ENCODE measurements around the gene TMEM182. TPM values are rescaled to one million over a fixed set of nuclear protein-coding genes. Genes with fewer than 3 reads are reported as not detected.

TMEM182 gene
- total RNA-seq, 1 experiment from 2014 or later: 6.5 TPM

- no peak overlapping the region for H3K27ac ChIP-seq (ENCODE audit: low read length)
- ChIA-PET POLR2A (ENCODE audit: unreplicated experiment) (no interaction called here), CTCF (interaction anchor here (1.8 kb wide), 1 partner anchor 52 kb away, joined by 23 read pairs; no protein-coding TSS in a partner anchor)
- H3K9ac ChIP-seq (ENCODE audit: low read length): no peak overlapping the region
- H3K4me3 ChIP-seq (ENCODE audit: low read length): no peak overlapping the region
- no peaks in the 10 kb centered on the region for H3K36me3 ChIP-seq (ENCODE audit: low read depth, low read length)
- no peaks in the 10 kb centered on the region for H3K4me1 ChIP-seq (ENCODE audit: insufficient read depth, low read length)
- no peak overlapping the region for H2AFZ ChIP-seq (ENCODE audit: low read length)
- no peaks in the 10 kb centered on the region for H4K20me1 ChIP-seq (ENCODE audit: low read length)
- H3K9me2 ChIP-seq (replicated peaks; ENCODE audit: low read length): no peaks in the 10 kb centered on the region
- TF ChIP-seq EZH2phosphoT487 (IDR thresholded peaks at IDR 0.05; ENCODE audit: borderline replicate concordance, low read length) (no peak), CTCF (conservative IDR thresholded peaks at IDR 0.05; ENCODE audit: low read depth, low read length) (no peak), EZH2 (IDR thresholded peaks at IDR 0.05; ENCODE audit: low read length, unreplicated experiment) (no peak)
- H3K9me3 ChIP-seq (ENCODE audit: low read length): no peaks in the 10 kb centered on the region
- H3K79me2 ChIP-seq (ENCODE audit: low read length): no peaks in the 10 kb centered on the region
- no TSS peak for BruUV-seq (replicated peaks)
- H3K27me3 ChIP-seq (ENCODE audit: low read length): no peaks in the 10 kb centered on the region
- no peak overlapping the region for H3K4me2 ChIP-seq (ENCODE audit: low read length)
- H3F3A ChIP-seq (ENCODE audit: low read length, unreplicated experiment): no peaks in the 10 kb centered on the region
- ATAC-seq (no peak), DNase-seq (no peak)
- intact Hi-C loops (cut with micrococcal nuclease): no loop called here
These were observed 7.2 kb upstream of the TMEM182 start for GRCh38 chr2:102754456-102755145.

- H3K4me3 ChIP-seq (ENCODE audit: low read length): no peak overlapping the region
- no peaks in the 10 kb centered on the region for H3K27me3 ChIP-seq (ENCODE audit: low read length)
- H3K4me2 ChIP-seq (ENCODE audit: low read length): no peak overlapping the region
- no peaks in the 10 kb centered on the region for H4K20me1 ChIP-seq (ENCODE audit: low read length)
- no TSS peak for BruUV-seq (replicated peaks)
- ChIA-PET POLR2A (ENCODE audit: unreplicated experiment) (no interaction called here), CTCF (no interaction called here)
- H3K36me3 ChIP-seq (ENCODE audit: low read depth, low read length): no peaks in the 10 kb centered on the region
- H3K27ac ChIP-seq (ENCODE audit: low read length): no peak overlapping the region
- ATAC-seq (no peak), DNase-seq (no peak)
- H2AFZ ChIP-seq (ENCODE audit: low read length): no peak overlapping the region
- H3K79me2 ChIP-seq (ENCODE audit: low read length): no peaks in the 10 kb centered on the region
- H3K4me1 ChIP-seq (ENCODE audit: insufficient read depth, low read length): no peaks in the 10 kb centered on the region
- H3K9ac ChIP-seq (ENCODE audit: low read length): no peak overlapping the region
- TF ChIP-seq EZH2 (IDR thresholded peaks at IDR 0.05; ENCODE audit: low read length, unreplicated experiment): no peak
- TF ChIP-seq CTCF (conservative IDR thresholded peaks at IDR 0.05; ENCODE audit: low read depth, low read length): no peak
- TF ChIP-seq EZH2phosphoT487 (IDR thresholded peaks at IDR 0.05; ENCODE audit: borderline replicate concordance, low read length): no peak
- no peaks in the 10 kb centered on the region for H3K9me2 ChIP-seq (replicated peaks; ENCODE audit: low read length)
- intact Hi-C loops (cut with micrococcal nuclease): no loop called here
- no peaks in the 10 kb centered on the region for H3K9me3 ChIP-seq (ENCODE audit: low read length)
- no peaks in the 10 kb centered on the region for H3F3A ChIP-seq (ENCODE audit: low read length, unreplicated experiment)
These were observed 6.5 kb upstream of the TMEM182 start for GRCh38 chr2:102755284-102755683.

- no TSS peak for BruUV-seq (replicated peaks)
- no peaks in the 10 kb centered on the region for H3K4me1 ChIP-seq (ENCODE audit: insufficient read depth, low read length)
- no peaks in the 10 kb centered on the region for H3K9me3 ChIP-seq (ENCODE audit: low read length)
- no peak overlapping the region for H3K4me2 ChIP-seq (ENCODE audit: low read length)
- H3K9me2 ChIP-seq (replicated peaks; ENCODE audit: low read length): no peaks in the 10 kb centered on the region
- no peak overlapping the region for H3K4me3 ChIP-seq (ENCODE audit: low read length)
- no peak for DNase-seq
- H4K20me1 ChIP-seq (ENCODE audit: low read length): no peaks in the 10 kb centered on the region
- no peak for ATAC-seq
- H3K36me3 ChIP-seq (ENCODE audit: low read depth, low read length): no peaks in the 10 kb centered on the region
- no peak overlapping the region for H3K27ac ChIP-seq (ENCODE audit: low read length)
- H3K9ac ChIP-seq (ENCODE audit: low read length): no peak overlapping the region
- ChIA-PET POLR2A (ENCODE audit: unreplicated experiment) (no interaction called here), CTCF (no interaction called here)
- intact Hi-C loops (cut with micrococcal nuclease): no loop called here
- H3F3A ChIP-seq (ENCODE audit: low read length, unreplicated experiment): no peaks in the 10 kb centered on the region
- no peak overlapping the region for H2AFZ ChIP-seq (ENCODE audit: low read length)
- no peaks in the 10 kb centered on the region for H3K27me3 ChIP-seq (ENCODE audit: low read length)
- TF ChIP-seq EZH2 (IDR thresholded peaks at IDR 0.05; ENCODE audit: low read length, unreplicated experiment): no peak
- no peak for TF ChIP-seq EZH2phosphoT487 (IDR thresholded peaks at IDR 0.05; ENCODE audit: borderline replicate concordance, low read length)
- no peak for TF ChIP-seq CTCF (conservative IDR thresholded peaks at IDR 0.05; ENCODE audit: low read depth, low read length)
- no peaks in the 10 kb centered on the region for H3K79me2 ChIP-seq (ENCODE audit: low read length)
These were observed 3.4 kb upstream of the TMEM182 start for GRCh38 chr2:102758439-102758838.

Data from PC-3 (cell line).